ENCODE data around the gene TTBK2.

The TTBK2 gene

DNA sequence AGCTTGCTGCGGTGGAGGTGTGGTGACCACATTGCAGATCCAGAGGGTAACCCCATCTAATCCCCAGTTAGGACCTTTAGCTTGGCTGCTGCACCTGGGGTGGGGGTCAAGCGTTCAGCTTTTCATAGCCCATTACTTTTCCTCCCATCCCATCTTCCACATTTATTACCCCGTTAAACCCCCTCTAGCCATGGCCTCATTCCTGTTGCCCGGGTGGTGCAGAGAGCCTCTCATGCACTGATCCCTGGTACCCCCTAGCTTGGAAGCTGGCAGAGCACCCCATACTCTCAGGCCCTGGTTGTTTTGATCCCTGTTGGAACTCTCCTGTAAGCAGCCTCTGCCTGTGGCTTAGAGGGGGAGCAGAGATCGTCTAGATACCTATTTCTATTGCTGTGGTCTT is 204.5 kb downstream of the TTBK2 start:
- H3K4me1 ChIP-seq (ENCODE audit: insufficient read depth, low read length, severe bottlenecking), result no peaks in the 10 kb centered on the region
- no peak overlapping the region for H3K9ac ChIP-seq (ENCODE audit: low read length)
- H3K4me3 ChIP-seq (ENCODE audit: low read depth, low read length, poor library complexity, severe bottlenecking), result no peak overlapping the region
- H3K9me3 ChIP-seq (ENCODE audit: low read length), result no peaks in the 10 kb centered on the region
- no peak overlapping the region for H2AFZ ChIP-seq (ENCODE audit: low read length)
- H4K20me1 ChIP-seq (ENCODE audit: insufficient read depth, low read length), result no peaks in the 10 kb centered on the region
- no peaks in the 10 kb centered on the region for H3K79me2 ChIP-seq (ENCODE audit: insufficient read depth, low read length)
- TF ChIP-seq, protein P1, sequence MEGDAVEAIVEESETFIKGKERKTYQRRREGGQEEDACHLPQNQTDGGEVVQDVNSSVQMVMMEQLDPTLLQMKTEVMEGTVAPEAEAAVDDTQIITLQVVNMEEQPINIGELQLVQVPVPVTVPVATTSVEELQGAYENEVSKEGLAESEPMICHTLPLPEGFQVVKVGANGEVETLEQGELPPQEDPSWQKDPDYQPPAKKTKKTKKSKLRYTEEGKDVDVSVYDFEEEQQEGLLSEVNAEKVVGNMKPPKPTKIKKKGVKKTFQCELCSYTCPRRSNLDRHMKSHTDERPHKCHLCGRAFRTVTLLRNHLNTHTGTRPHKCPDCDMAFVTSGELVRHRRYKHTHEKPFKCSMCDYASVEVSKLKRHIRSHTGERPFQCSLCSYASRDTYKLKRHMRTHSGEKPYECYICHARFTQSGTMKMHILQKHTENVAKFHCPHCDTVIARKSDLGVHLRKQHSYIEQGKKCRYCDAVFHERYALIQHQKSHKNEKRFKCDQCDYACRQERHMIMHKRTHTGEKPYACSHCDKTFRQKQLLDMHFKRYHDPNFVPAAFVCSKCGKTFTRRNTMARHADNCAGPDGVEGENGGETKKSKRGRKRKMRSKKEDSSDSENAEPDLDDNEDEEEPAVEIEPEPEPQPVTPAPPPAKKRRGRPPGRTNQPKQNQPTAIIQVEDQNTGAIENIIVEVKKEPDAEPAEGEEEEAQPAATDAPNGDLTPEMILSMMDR (IDR thresholded peaks at IDR 0.05; ENCODE audit: low read length), result no peak
- TF ChIP-seq EZH2 (IDR thresholded peaks at IDR 0.05; ENCODE audit: borderline replicate concordance, low read length), result no peak
- no peak overlapping the region for H3K27ac ChIP-seq (ENCODE audit: low read depth, low read length, poor library complexity, severe bottlenecking)
- no peaks in the 10 kb centered on the region for H3F3A ChIP-seq (ENCODE audit: insufficient read depth, low read length)
- no peaks in the 10 kb centered on the region for H3K9me2 ChIP-seq (ENCODE audit: low read depth, low read length)
- no peak overlapping the region for H3K4me2 ChIP-seq (ENCODE audit: low read length)
- H3K36me3 ChIP-seq (ENCODE audit: insufficient read depth, low read length), result peaks cover 32% of the 10 kb centered on the region; the same call in 1 of the 2 replicates
- H3K27me3 ChIP-seq (ENCODE audit: insufficient read depth, low read length), result no peaks in the 10 kb centered on the region

DNA sequence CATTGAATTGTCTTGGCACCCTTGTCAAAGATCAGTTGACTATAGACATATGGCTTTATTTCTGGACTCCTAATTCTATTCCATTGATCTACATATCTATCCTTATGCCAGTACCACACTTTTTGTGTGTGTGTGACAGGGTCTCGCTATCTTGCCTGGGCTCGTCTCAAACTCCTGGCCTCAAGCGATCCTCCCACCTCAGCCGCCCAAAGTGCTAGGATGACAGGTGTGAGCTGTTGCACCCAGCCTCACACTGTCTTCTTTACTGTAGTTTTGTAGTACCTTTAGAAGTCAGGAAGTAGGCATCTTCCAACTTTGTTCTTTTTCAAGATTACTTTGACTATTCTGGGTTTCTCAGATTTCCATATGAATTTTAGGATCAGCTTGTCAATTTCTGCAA is 208.0 kb downstream of the TTBK2 start:
- no peak for TF ChIP-seq EZH2 (IDR thresholded peaks at IDR 0.05; ENCODE audit: borderline replicate concordance, low read length)
- TF ChIP-seq, protein P1 (IDR thresholded peaks at IDR 0.05; ENCODE audit: low read length), result no peak
- Histone ChIP-seq H3K36me3 (ENCODE audit: insufficient read depth, low read length) (peaks cover 4% of the 10 kb centered on the region; the same call in 1 of the 2 replicates), H3K27ac (ENCODE audit: low read depth, low read length, poor library complexity, severe bottlenecking) (no peak overlapping the region), H3K79me2 (ENCODE audit: insufficient read depth, low read length) (no peaks in the 10 kb centered on the region), H3K9me3 (ENCODE audit: low read length) (no peaks in the 10 kb centered on the region), H3K4me3 (ENCODE audit: low read depth, low read length, poor library complexity, severe bottlenecking) (no peak overlapping the region), H3K27me3 (ENCODE audit: insufficient read depth, low read length) (no peaks in the 10 kb centered on the region), H3K9me2 (ENCODE audit: low read depth, low read length) (no peaks in the 10 kb centered on the region), H3K4me1 (ENCODE audit: insufficient read depth, low read length, severe bottlenecking) (no peaks in the 10 kb centered on the region), H3F3A (ENCODE audit: insufficient read depth, low read length) (no peaks in the 10 kb centered on the region), H2AFZ (ENCODE audit: low read length) (no peak overlapping the region), H3K4me2 (ENCODE audit: low read length) (no peak overlapping the region), H4K20me1 (ENCODE audit: insufficient read depth, low read length) (no peaks in the 10 kb centered on the region), H3K9ac (ENCODE audit: low read length) (no peak overlapping the region)

DNA sequence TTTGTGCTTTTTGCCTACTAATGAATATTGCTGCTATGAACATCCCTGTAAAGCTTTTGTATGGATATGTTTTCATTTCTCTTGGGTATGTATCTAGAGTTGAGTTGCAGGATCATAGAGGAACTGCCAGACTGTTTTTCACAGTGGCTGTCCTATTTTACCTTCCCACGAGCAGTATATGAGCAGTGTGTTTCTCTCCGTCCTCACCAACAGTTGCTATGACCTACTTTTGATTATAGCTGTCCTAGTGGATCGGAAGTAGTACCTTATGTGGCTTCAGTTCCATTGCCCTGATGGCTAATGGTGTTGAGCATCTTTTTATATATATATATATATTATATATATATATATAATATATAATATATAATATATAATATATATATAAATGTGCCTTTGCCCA is 208.8 kb downstream of the TTBK2 start:
- H3K27ac ChIP-seq (ENCODE audit: low read depth, low read length, poor library complexity, severe bottlenecking), result no peak overlapping the region
- H3K36me3 ChIP-seq (ENCODE audit: insufficient read depth, low read length), result peaks cover 4% of the 10 kb centered on the region; the same call in 1 of the 2 replicates
- no peaks in the 10 kb centered on the region for H3K4me1 ChIP-seq (ENCODE audit: insufficient read depth, low read length, severe bottlenecking)
- no peak overlapping the region for H3K9ac ChIP-seq (ENCODE audit: low read length)
- no peaks in the 10 kb centered on the region for H3K27me3 ChIP-seq (ENCODE audit: insufficient read depth, low read length)
- no peak overlapping the region for H3K4me2 ChIP-seq (ENCODE audit: low read length)
- no peak overlapping the region for H3K4me3 ChIP-seq (ENCODE audit: low read depth, low read length, poor library complexity, severe bottlenecking)
- H3K9me2 ChIP-seq (ENCODE audit: low read depth, low read length), result no peaks in the 10 kb centered on the region
- no peaks in the 10 kb centered on the region for H3K9me3 ChIP-seq (ENCODE audit: low read length)
- no peak for TF ChIP-seq EZH2 (IDR thresholded peaks at IDR 0.05; ENCODE audit: borderline replicate concordance, low read length)
- TF ChIP-seq, protein P1 (IDR thresholded peaks at IDR 0.05; ENCODE audit: low read length), result no peak
- H2AFZ ChIP-seq (ENCODE audit: low read length), result no peak overlapping the region
- no peaks in the 10 kb centered on the region for H4K20me1 ChIP-seq (ENCODE audit: insufficient read depth, low read length)
- no peaks in the 10 kb centered on the region for H3K79me2 ChIP-seq (ENCODE audit: insufficient read depth, low read length)
- no peaks in the 10 kb centered on the region for H3F3A ChIP-seq (ENCODE audit: insufficient read depth, low read length)
